ENCODE measurements around the gene NDUFAF5.

- no peak for TF ChIP-seq ELF4 (CRISPR knock-in tag; IDR thresholded peaks at IDR 0.05; ENCODE audit: low read depth)
- TF ChIP-seq CTCF (IDR thresholded peaks at IDR 0.05): no peak
- no peak for TF ChIP-seq MAX (CRISPR knock-in tag; IDR thresholded peaks at IDR 0.05)
These were observed 78.4 kb downstream of the NDUFAF5 start for GRCh38 chr20:13863244-13863643.
